ENCODE measurements around the gene C17orf107. TPM values are rescaled to one million over a fixed set of nuclear protein-coding genes. Genes with fewer than 3 reads are reported as not detected.

The C17orf107 gene
- total and polyA plus RNA-seq, 3 donors from 2014 or later, result 1.5 to 4.1 (median 2.8) TPM

GRCh38 chr17:4947411-4948165 is 48.3 kb downstream of the C17orf107 start:
- WGBS, 2 donors, result 0 to 2% methylated on average over 19 to 48 of the region's 56 CpGs
- peak overlapping the region; percentile 90 to 99 for H3K4me3 ChIP-seq
- intact Hi-C loops (cut with DNase I; ENCODE audit: low total_unique reads), result no loop called here
- TF ChIP-seq CTCF (IDR thresholded peaks at IDR 0.05) (no peak), POLR2A (IDR thresholded peaks at IDR 0.05) (no peak)
- no peaks in the 10 kb centered on the region for H3K36me3 ChIP-seq (ENCODE audit: low read depth, missing control alignments)
- no peaks in the 10 kb centered on the region for H3K27me3 ChIP-seq
- DNase-seq, result peak; percentile 56
- peaks cover 20% of the 10 kb centered on the region for H3K4me1 ChIP-seq
- peak overlapping the region; percentile 91 to 92 for H3K27ac ChIP-seq
- H3K9me3 ChIP-seq, result no peaks in the 10 kb centered on the region

DNA sequence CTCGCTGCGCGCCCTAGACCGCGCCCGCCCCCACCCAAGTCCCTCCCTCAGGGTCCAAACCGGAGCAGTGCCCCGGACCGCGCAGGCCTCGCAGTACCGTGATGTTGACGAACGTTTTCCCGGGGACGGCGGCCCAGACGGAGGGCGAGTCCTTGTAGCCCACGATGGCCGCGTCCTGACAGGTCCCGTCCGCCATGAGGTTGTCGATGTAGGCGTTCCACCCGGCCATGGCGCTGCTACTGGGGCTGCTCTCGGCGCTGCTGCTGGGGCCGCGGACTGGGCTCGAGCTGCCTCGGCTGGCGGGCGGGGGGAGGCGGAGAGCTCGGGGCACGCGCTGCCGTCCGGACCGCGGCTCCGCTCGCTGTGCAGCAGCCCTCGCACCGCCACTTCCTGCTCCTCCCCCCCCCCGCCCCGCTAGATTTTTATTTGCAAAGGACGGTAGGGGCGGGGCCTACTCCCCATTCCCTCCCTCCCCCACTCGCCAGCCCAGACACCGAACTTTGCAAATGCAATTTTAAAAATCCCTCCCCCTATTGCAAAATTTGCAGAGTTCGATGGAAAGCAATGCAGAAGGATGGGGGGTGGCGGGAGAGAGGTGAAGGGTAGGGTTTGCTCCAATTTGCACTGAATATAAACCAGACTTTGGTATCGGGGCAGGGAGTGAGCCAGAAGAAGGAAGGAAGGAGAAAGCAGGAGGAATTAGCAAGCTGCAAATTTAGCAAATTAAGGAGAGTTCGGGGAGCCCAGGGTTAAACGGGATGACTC is 49.0 kb downstream of the C17orf107 start, which contains the start of gene PFN1:
TSS of gene PFN1 (minus strand) at position 365 of the 765 bp plus-strand sequence. CDS start at position 229, 136 bp downstream.
- intact Hi-C loops (cut with DNase I; ENCODE audit: low total_unique reads), result no loop called here
- H3K9me3 ChIP-seq, result no peaks in the 10 kb centered on the region
- H3K27ac ChIP-seq, result peak within 1 kb of the TSS; percentile 91 to 92
- 0% methylated on average over 23 to 28 of the region's 59 CpGs for WGBS, 2 donors
- H3K4me3 ChIP-seq, result peak within 1 kb of the TSS; percentile 90 to 99
- peaks cover 20% of the 10 kb centered on the region for H3K4me1 ChIP-seq
- H3K36me3 ChIP-seq (ENCODE audit: low read depth, missing control alignments), result no peaks in the 10 kb centered on the region
- H3K27me3 ChIP-seq, result no peaks in the 10 kb centered on the region
- TF ChIP-seq CTCF (IDR thresholded peaks at IDR 0.05) (no peak), POLR2A (IDR thresholded peaks at IDR 0.05) (no peak)
- peak; percentile 93 for DNase-seq

GRCh38 chr17:4948931-4949320 is 49.6 kb downstream of the C17orf107 start:
- Histone ChIP-seq H3K4me1 (peaks cover 20% of the 10 kb centered on the region), H3K36me3 (ENCODE audit: low read depth, missing control alignments) (no peaks in the 10 kb centered on the region), H3K27ac (peak overlapping the region; percentile 82 to 91), H3K27me3 (no peaks in the 10 kb centered on the region), H3K4me3 (peak overlapping the region; percentile 90 to 99), H3K9me3 (no peaks in the 10 kb centered on the region)
- no peak for TF ChIP-seq POLR2A (IDR thresholded peaks at IDR 0.05)
- no peak for TF ChIP-seq CTCF (IDR thresholded peaks at IDR 0.05)
- intact Hi-C loops (cut with DNase I; ENCODE audit: low total_unique reads), result no loop called here
- WGBS, 2 donors, result 0 to 1% methylated on average over 19 to 40 of the region's 40 CpGs
- DNase-seq, result peak; percentile 76

DNA sequence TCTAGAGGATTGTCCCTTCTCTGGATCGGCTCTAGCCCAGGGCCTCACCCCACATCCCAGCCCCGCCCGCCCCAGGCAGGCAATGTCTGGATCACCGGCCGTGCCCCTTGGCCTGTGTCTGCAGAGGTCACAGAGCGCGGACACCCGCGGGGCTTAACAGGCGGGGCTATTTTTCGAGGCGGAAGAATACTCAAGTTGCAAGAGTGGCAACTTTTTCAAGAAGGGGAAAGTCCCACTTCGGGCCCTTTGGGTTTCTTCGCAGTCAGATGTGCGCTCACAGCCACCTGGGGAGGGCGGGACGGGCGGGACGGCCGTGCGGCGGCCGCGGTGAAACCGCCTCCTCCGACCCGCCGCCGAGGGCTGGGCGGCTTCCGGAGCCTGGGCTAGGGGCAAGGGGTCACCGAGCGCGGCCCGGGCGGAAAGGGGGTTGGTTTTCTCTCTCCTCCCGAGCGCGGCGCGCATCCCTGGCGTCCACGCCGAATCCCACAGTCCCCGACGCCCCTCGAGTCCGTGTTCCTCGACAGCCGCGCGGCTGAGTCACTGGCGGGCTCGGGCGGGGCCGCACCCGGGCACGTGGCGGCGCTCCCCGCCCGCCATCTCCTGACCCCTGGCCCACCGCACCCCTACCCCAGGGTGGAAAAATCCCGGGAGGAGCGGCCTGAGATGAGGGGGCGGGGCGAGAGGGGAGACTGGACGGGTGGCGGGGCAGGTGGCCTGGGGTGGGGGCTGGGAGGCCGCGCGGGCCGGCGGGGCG is 50.2 kb downstream of the C17orf107 start:
- Histone ChIP-seq H3K4me3 (peak overlapping the region; percentile 90 to 99), H3K36me3 (ENCODE audit: low read depth, missing control alignments) (no peaks in the 10 kb centered on the region), H3K9me3 (no peaks in the 10 kb centered on the region), H3K4me1 (peaks cover 20% of the 10 kb centered on the region), H3K27ac (peak overlapping the region; percentile 82 to 91), H3K27me3 (no peaks in the 10 kb centered on the region)
- TF ChIP-seq POLR2A (IDR thresholded peaks at IDR 0.05) (no peak), CTCF (IDR thresholded peaks at IDR 0.05) (no peak)
- DNase-seq, result peak; percentile 70
- WGBS, 2 donors, result 0 to 2% methylated on average over 10 to 55 of the region's 75 CpGs
- intact Hi-C loops (cut with DNase I; ENCODE audit: low total_unique reads), result no loop called here
